Neural cell (in vitro differentiated cells): Measurements from ENCODE around the gene RFPL2. TPM values are rescaled to one million over a fixed set of nuclear protein-coding genes. Genes with fewer than 3 reads are reported as not detected.

Experiments
- H2AFZ ChIP-seq: fragments of 200-600, 300-800 bp; sonication (generic), shearing (Covaris generic); 2 replicates; pipeline ENCODE4 v1.6.0; 2014; ENCODE audit warnings: low read depth, mild to moderate bottlenecking, antibody characterized with exemption, low read length, moderate library complexity
- H3F3A ChIP-seq: fragments of 200-600 bp; shearing (Covaris generic); 2 replicates; pipeline ENCODE4 v1.6.1; 2016; ENCODE audit warnings: mild to moderate bottlenecking, moderate library complexity, mixed read lengths, antibody characterized with exemption, low read length; ENCODE audit not compliant: insufficient read depth, poor library complexity, severe bottlenecking
- H3K27ac ChIP-seq: fragments of 200-600, 300-800 bp; sonication (generic), shearing (Covaris generic); 2 replicates; pipeline ENCODE4 v1.5.1; 2014; ENCODE audit warnings: mild to moderate bottlenecking, low read length, moderate library complexity
- H3K27me3 ChIP-seq: fragments of 300-800, 200-600 bp; sonication (generic), shearing (Covaris generic); 2 replicates; pipeline ENCODE4 v1.6.0; 2014; ENCODE audit warnings: mild to moderate bottlenecking, low read depth, low read length, moderate library complexity; ENCODE audit not compliant: insufficient read depth
- H3K36me3 ChIP-seq: fragments of 300-800, 200-600 bp; sonication (generic), shearing (Covaris generic); 2 replicates; pipeline ENCODE4 v1.5.1; 2014; ENCODE audit warnings: mild to moderate bottlenecking, antibody characterized with exemption, low read length, moderate library complexity; ENCODE audit not compliant: insufficient read depth
- H3K4me2 ChIP-seq: fragments of 300-800, 200-600 bp; sonication (generic), shearing (Covaris generic); 2 replicates; pipeline ENCODE4 v1.6.0; 2014; ENCODE audit warnings: mild to moderate bottlenecking, low read length
- H3K4me3 ChIP-seq: fragments of 300-800, 200-600 bp; sonication (generic), shearing (Covaris generic); 2 replicates; pipeline ENCODE4 v1.5.1; 2014; ENCODE audit warnings: mild to moderate bottlenecking, low read length, moderate library complexity
- H3K79me2 ChIP-seq: fragments of 200-600 bp; shearing (Covaris generic); replicated peaks from 2 replicates; pipeline ENCODE4 v1.6.0; 2014; ENCODE audit warnings: mild to moderate bottlenecking, low read length, moderate library complexity; ENCODE audit not compliant: insufficient read depth
- H3K9ac ChIP-seq: fragments of 300-800, 200-600 bp; sonication (generic), shearing (Covaris generic); 2 replicates; pipeline ENCODE4 v1.6.1; 2016; ENCODE audit warnings: mild to moderate bottlenecking, low read length, mixed read lengths
- H3K9me2 ChIP-seq: fragments of 200-600 bp; shearing (Covaris generic); 2 replicates; pipeline ENCODE4 v1.6.1; 2016; ENCODE audit warnings: mild to moderate bottlenecking, low read length, mixed read lengths; ENCODE audit not compliant: insufficient read depth
- H3K9me3 ChIP-seq: fragments of 200-600, 300-800 bp; sonication (generic), shearing (Covaris generic); 2 replicates; pipeline ENCODE4 v1.6.1; 2016; ENCODE audit warnings: mild to moderate bottlenecking, mixed run types, low read length, moderate library complexity, mixed read lengths
- H4K20me1 ChIP-seq: fragments of 200-600 bp; shearing (Covaris generic); 2 replicates; pipeline ENCODE4 v1.6.1; 2016; ENCODE audit warnings: mild to moderate bottlenecking, mixed run types; ENCODE audit not compliant: insufficient read depth
- EP300 ChIP-seq: fragments of 450-650 bp; conservative IDR thresholded peaks from 2 replicates; pipeline ENCODE4 v1.6.1; 2014; ENCODE audit warnings: antibody characterized with exemption, mild to moderate bottlenecking, moderate library complexity; ENCODE audit not compliant: poor library complexity, severe bottlenecking
- EZH2 ChIP-seq: fragments of 200-600, 300-800 bp; shearing (Covaris generic), sonication (generic); IDR thresholded peaks from 2 replicates; pipeline ENCODE4 v1.6.1; 2014; ENCODE audit warnings: antibody characterized with exemption, low read length, borderline replicate concordance, mild to moderate bottlenecking; ENCODE audit not compliant: insufficient read depth, poor library complexity, severe bottlenecking
- MXI1 ChIP-seq: fragments of 450-650 bp; conservative IDR thresholded peaks from 2 replicates; pipeline ENCODE4 v1.6.1; 2014; ENCODE audit warnings: antibody characterized with exemption, mild to moderate bottlenecking; ENCODE audit not compliant: poor library complexity, severe bottlenecking
- POLR2AphosphoS5 ChIP-seq: IDR thresholded peaks from 2 replicates; pipeline ENCODE4 v1.6.1; 2012
- RAD21 ChIP-seq: fragments of 450-650 bp; conservative IDR thresholded peaks from 2 replicates; pipeline ENCODE4 v1.6.1; 2014; ENCODE audit warnings: antibody characterized with exemption, mild to moderate bottlenecking, moderate library complexity
- SMC3 ChIP-seq: fragments of 450-650 bp; conservative IDR thresholded peaks from 2 replicates; pipeline ENCODE4 v1.6.1; 2014; ENCODE audit warnings: antibody characterized with exemption, mild to moderate bottlenecking, moderate library complexity; ENCODE audit not compliant: poor library complexity
- TAF1 ChIP-seq: IDR thresholded peaks from 2 replicates; pipeline ENCODE4 v1.6.1; 2012; ENCODE audit warnings: low read depth
- polyA plus RNA-seq: library from polyadenylated mRNA; depleted of rRNA; stranded (reverse); fragments of >200 nt; gene quantifications from 2 replicates; pipeline ENCODE4 v1.2.3, GENCODE V29; 2014
- TF ChIP-seq, protein P1 (sequence below): IDR thresholded peaks from 2 replicates; pipeline ENCODE4 v1.6.1; 2012; ENCODE audit warnings: borderline replicate concordance
- TF ChIP-seq, protein P2 (sequence below): fragments of 450-650 bp; IDR thresholded peaks from 2 replicates; pipeline ENCODE4 v1.5.1; 2014; ENCODE audit warnings: antibody characterized with exemption, mild to moderate bottlenecking, moderate library complexity; ENCODE audit not compliant: poor library complexity, severe bottlenecking

Gene RFPL2
- polyA plus RNA-seq, 1 donor from 2014 or later: 9.7 TPM

DNA sequence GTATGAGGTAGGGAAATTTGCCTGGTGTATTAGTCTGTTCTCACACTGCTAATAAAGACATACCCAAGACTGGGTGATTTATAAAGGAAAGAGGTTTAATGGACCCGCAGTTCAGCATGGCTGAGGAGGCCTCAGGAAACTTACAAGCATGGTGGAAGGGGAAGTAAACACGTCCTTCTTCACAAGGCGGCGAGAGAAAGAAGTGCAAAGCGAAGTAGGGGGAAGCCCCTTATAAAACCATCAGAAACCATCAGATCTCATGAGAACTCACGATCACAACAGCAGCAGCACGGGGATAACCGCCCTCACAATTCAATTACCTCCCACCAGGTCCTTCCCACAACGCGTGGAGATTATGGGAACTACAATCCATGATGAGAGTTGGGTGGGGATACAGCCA, 12.0 kb upstream of the RFPL2 start:
- TF ChIP-seq, protein P1, sequence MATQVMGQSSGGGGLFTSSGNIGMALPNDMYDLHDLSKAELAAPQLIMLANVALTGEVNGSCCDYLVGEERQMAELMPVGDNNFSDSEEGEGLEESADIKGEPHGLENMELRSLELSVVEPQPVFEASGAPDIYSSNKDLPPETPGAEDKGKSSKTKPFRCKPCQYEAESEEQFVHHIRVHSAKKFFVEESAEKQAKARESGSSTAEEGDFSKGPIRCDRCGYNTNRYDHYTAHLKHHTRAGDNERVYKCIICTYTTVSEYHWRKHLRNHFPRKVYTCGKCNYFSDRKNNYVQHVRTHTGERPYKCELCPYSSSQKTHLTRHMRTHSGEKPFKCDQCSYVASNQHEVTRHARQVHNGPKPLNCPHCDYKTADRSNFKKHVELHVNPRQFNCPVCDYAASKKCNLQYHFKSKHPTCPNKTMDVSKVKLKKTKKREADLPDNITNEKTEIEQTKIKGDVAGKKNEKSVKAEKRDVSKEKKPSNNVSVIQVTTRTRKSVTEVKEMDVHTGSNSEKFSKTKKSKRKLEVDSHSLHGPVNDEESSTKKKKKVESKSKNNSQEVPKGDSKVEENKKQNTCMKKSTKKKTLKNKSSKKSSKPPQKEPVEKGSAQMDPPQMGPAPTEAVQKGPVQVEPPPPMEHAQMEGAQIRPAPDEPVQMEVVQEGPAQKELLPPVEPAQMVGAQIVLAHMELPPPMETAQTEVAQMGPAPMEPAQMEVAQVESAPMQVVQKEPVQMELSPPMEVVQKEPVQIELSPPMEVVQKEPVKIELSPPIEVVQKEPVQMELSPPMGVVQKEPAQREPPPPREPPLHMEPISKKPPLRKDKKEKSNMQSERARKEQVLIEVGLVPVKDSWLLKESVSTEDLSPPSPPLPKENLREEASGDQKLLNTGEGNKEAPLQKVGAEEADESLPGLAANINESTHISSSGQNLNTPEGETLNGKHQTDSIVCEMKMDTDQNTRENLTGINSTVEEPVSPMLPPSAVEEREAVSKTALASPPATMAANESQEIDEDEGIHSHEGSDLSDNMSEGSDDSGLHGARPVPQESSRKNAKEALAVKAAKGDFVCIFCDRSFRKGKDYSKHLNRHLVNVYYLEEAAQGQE: no peak
- no peak for TF ChIP-seq SMC3
- TF ChIP-seq MXI1: no peak
- no peak for TF ChIP-seq POLR2AphosphoS5
- TF ChIP-seq EZH2: no peak
- no peak for TF ChIP-seq RAD21
- H3K4me2 ChIP-seq: no peak overlapping the region

DNA sequence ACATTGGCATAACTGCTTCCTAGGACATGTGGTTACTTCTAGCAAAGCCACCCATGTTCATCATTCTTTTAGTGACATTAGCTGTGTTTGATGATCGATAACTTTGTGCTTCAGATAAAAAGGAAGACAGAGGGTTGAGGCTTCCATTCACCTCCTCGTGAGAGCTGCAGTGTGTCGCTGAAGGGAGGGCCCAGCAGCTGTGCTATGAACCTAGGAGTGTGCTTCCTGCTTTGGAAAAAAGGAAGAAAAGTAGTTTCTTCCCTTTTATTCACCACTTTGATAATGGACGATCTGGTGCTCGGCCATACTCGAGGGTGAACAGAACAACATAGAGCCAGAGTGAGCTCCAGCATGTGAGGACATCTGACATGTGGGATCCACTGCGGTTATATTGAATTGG, 6.1 kb upstream of the RFPL2 start:
- Histone ChIP-seq H3K79me2 (no peaks in the 10 kb centered on the region), H3K9me2 (no peaks in the 10 kb centered on the region), H3K9ac (no peak overlapping the region), H3K4me3 (no peak overlapping the region), H3K27me3 (no peaks in the 10 kb centered on the region), H3K27ac (no peak overlapping the region), H4K20me1 (no peaks in the 10 kb centered on the region), H3K4me2 (no peak overlapping the region), H3F3A (no peaks in the 10 kb centered on the region), H3K9me3 (no peaks in the 10 kb centered on the region), H3K36me3 (no peaks in the 10 kb centered on the region), H2AFZ (no peak overlapping the region)
- TF ChIP-seq, protein P1: no peak
- TF ChIP-seq EP300: no peak
- TF ChIP-seq TAF1: no peak
- no peak for TF ChIP-seq SMC3
- TF ChIP-seq RAD21: no peak
- TF ChIP-seq EZH2: no peak
- no peak for TF ChIP-seq MXI1
- TF ChIP-seq POLR2AphosphoS5: no peak
- TF ChIP-seq, protein P2, sequence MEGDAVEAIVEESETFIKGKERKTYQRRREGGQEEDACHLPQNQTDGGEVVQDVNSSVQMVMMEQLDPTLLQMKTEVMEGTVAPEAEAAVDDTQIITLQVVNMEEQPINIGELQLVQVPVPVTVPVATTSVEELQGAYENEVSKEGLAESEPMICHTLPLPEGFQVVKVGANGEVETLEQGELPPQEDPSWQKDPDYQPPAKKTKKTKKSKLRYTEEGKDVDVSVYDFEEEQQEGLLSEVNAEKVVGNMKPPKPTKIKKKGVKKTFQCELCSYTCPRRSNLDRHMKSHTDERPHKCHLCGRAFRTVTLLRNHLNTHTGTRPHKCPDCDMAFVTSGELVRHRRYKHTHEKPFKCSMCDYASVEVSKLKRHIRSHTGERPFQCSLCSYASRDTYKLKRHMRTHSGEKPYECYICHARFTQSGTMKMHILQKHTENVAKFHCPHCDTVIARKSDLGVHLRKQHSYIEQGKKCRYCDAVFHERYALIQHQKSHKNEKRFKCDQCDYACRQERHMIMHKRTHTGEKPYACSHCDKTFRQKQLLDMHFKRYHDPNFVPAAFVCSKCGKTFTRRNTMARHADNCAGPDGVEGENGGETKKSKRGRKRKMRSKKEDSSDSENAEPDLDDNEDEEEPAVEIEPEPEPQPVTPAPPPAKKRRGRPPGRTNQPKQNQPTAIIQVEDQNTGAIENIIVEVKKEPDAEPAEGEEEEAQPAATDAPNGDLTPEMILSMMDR: no peak

More for the DNA sequence above, 12.0 kb upstream of the RFPL2 start:
- H3F3A ChIP-seq: no peaks in the 10 kb centered on the region
- no peak overlapping the region for H3K4me3 ChIP-seq
- H3K9me3 ChIP-seq: no peaks in the 10 kb centered on the region
- no peak overlapping the region for H3K27ac ChIP-seq
- no peaks in the 10 kb centered on the region for H3K27me3 ChIP-seq
- no peaks in the 10 kb centered on the region for H3K79me2 ChIP-seq
- H3K9me2 ChIP-seq: no peaks in the 10 kb centered on the region
- no peak overlapping the region for H3K9ac ChIP-seq
- no peak overlapping the region for H2AFZ ChIP-seq
- H4K20me1 ChIP-seq: no peaks in the 10 kb centered on the region
- H3K36me3 ChIP-seq: no peaks in the 10 kb centered on the region
